GM21619 (cell line): ENCODE measurements around the gene EGFL7.

ENCODE experiments used
- ATAC-seq: cut with Tn5 transposase; IDR thresholded peaks from one replicate; pipeline ENCODE4 v1.9.1; 2021; ENCODE audit not compliant: unreplicated experiment

EGFL7 gene

DNA sequence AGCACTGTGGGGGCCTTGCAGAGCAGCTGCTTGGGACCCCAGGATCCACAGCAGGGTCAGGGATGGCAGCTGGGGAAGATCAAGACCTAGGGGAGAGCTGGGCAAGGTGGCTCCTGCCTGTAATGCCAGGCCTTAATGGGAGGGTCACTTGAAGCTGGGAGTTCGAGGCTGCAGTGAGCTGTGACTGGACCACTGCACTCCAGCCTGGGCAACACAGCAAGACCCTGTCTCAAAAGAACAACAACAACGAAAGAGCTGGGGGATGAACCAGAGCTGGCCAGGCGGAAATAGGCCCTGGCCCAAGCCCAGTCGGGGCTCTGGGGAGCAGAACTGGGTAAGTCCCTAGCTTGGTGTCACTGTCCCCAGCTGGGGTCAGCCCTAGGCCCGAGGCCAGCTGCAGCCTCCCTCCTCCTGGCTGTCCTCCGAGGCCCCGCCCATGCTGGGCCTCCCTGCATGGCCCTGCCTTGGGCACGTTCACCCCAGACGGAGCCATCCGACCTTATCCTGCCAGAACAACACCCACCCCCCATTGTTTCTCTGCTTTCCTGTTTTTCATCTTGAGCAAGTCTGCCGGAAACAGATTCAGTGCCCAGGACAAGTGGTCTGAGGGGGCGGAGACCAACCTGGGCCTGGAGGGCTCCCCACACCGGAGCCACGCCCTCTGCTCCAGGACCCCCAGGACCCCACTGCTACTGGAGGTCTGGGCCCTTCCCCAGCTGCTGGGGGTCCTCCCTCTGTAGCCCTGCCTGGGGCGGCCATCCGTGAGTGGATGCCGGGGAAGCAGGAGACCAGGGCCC, 51.6 kb downstream of the EGFL7 start:
- no peak for ATAC-seq

GRCh38 chr9:136714893-136715274, 52.2 kb downstream of the EGFL7 start:
- no peak for ATAC-seq

GRCh38 chr9:136717399-136717798, 54.7 kb downstream of the EGFL7 start:
- no peak for ATAC-seq

DNA sequence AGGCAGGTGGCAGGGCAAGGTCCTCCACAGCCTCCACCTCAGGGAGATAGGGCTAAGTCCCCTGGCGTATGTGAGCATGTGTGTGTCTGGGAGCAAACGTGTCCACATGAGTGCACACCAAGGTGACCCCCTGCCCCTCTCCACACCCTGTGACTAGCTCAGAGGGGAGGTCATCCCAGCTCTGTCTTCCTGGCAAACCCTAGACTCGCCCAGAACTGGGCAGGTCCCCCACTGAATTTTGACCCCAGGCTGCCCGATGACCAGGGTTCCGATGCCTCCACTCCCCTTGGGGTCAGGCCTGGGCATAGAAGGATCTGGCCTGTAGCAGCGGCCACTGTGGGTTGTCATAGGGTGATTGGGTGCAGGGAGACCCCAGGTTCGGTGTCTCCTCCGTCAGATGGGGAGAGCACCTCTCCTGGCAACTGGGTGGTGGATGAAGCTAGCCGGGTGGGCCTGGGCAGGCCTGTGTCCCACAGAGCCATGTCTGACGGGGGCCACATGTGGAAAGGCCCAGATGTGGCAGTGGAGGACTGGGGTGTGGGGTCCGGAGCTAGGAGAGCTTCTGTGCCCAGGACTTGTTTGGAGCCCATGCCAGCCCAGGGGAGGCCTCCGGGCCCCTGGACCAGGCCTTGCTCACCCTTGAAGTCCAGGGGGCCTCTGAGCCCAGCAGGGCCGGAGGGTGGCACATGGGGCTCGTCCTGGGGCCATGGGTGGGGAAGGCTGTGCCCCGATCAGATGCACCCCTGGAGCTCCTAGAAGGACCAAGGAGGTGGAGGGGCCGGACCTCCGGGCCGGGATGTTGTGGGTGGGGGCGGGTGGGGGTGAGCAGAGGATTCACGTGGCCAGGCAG, 55.9 kb downstream of the EGFL7 start:
- ATAC-seq = no peak

- no peak for ATAC-seq
Measured at GRCh38 chr9:136719195-136719880, 56.6 kb downstream of the EGFL7 start.

DNA sequence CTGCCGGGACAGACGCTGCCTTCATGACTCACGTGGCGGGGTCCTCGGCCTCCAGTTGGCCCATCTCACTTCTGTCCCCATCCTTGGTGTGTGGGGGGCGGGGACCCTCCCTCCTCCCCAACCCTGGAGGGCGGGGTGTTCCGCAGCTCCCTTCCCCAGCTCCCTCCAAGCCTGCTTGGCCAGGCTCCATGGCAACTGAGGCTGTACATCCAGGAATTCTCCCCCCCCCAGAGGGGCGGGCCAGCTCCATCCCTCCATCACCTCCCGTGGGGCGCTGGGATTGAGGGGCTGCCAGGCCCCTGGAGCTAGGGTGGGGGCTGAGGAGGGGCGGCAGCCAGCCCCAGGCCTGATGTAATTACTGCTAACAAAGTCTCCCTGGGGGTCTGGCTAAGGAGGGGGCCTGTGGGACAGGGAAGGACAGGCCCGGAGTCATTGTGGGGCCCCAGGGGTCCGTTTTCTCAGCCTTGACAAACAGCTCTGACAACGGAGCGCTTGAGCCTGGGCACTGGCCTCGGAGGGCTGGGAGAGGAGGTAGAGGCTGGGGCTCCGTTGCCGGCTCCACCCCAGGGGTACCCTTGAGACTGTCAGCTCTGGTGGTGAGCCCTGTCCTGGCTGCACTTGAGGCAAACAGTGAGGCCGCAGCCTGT, 57.7 kb downstream of the EGFL7 start:
- ATAC-seq = no peak

DNA sequence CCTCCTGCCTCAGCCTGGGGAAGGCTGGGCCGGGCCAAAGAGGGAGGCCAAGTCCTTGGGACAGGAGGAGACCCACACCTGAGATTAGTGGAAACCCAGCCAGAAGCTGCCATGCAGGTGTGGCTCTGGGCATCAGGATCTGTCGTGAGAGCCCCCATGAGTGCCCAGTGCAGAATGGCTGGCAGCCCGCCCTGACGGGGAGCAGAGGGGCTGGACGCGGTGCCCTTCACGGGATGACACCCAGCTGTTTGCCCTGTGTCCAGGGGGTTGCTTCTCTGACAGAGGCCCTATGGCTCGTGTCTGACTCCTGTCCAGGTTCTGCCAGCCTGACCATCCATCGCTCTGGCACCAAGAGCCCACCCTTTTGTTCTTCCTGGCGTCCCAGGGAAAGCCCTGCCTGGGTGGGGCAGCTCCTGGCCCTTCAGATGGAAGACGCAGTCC, 58.2 kb downstream of the EGFL7 start:
- no peak for ATAC-seq

GRCh38 chr9:136721339-136722092, 58.8 kb downstream of the EGFL7 start:
- ATAC-seq = no peak
